HG03103 (cell line): Measurements from ENCODE around the gene NRAP.

Experiments
- ATAC-seq: cut with Tn5 transposase; IDR thresholded peaks from one replicate; pipeline ENCODE4 v1.9.1; 2021; ENCODE audit warnings: low read depth; ENCODE audit not compliant: unreplicated experiment

Gene NRAP

GRCh38 chr10:113613427-113613826 lies 50.4 kb downstream of the NRAP start:
- no peak for ATAC-seq

DNA sequence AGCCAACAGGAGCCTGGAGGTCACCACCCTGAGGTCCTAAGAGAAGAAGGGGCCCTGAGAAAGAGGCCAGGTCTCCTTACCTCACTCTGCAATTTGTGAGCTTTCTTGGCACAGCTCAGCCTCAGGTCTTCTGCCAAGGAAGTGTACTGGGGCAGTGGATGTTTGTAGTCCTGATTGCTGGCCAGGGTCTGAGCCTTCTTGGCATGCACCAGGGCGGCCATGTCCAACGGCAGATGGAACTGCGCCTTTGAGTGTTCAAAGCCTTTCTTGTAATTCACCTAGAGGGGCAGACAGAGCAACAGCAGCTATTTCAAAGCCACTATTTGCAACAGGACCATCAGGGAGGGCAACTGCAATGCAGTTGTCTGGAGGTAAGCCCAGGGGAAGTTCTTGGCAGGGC lies 51.7 kb downstream of the NRAP start:
- ATAC-seq, result no peak

DNA sequence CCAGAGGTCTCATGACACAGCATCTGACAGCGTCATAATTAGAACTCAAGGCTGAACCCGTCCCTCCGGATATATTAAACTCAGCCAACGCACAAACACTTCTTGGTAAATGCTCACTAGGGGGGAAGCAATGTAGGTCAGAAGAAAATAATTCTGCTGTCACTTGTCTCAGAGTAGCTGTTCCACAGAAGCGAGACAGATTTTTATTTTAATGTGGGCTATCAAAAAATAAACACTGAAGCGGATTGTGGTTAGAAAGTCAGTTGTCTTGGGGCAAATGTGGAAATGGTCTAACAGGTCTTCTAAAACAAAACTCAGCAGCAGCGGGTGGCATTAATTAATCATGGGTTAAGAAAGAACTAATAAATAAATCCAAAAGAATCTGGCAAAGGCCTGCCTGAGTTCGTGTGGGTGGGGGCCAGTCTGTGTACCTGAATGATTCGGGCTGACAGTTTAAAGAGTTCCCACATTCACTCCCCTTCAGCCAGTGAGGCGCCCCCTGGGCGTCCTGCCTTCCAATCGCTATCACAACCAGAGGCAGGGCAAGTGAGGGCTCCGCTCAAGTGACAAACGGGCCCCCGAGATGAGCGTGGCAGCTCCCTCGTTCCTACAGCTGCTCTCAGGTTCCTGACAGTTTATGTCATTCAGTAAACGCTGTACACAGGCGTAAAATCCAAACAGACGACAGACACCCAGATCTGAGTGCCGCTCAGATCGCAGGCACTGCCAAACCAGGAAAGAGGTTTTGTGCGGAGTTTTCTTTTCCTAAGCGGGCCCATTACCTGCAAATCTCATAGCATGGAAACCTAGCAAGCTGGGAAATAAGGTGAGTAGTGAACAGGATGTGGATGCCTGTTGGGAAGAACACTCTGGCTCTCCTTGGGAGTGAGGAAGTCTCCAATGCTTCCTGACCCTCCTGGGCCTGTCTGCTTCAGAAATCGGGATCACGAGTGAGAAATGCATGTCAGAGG lies 52.9 kb downstream of the NRAP start:
- no peak for ATAC-seq

DNA sequence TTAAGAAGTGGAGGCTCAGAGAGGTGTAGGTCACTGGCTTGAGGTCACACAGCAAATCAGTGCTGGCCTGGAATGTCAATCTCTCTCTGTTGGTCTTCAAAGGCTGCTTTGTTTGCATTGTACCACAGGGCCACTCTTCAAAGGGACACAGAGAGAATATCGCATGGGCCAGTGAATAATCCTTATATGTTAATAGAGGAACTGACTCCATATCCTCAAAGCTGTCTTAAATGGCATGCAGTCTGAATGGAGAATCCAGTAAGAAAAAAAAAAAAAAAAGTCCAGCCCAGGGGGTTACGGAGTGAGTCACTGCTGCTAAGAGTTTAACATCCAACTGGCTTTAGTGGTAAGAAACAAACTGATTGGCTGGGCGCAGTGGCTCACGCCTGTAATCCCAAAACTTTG lies 54.1 kb downstream of the NRAP start:
- ATAC-seq, result no peak

GRCh38 chr10:113605268-113605978 lies 58.4 kb downstream of the NRAP start:
- ATAC-seq, result no peak

- ATAC-seq, result no peak
Measured at GRCh38 chr10:113604572-113604971, 59.3 kb downstream of the NRAP start.

- no peak for ATAC-seq
Measured at GRCh38 chr10:113603057-113603777, 60.6 kb downstream of the NRAP start.

- no peak for ATAC-seq
Measured at GRCh38 chr10:113600569-113600968, 63.3 kb downstream of the NRAP start.

- ATAC-seq, result no peak
Measured at GRCh38 chr10:113594652-113595051, 69.2 kb downstream of the NRAP start.

GRCh38 chr10:113592380-113592779 lies 71.5 kb downstream of the NRAP start:
- ATAC-seq, result no peak

GRCh38 chr10:113590581-113590980 lies 73.3 kb downstream of the NRAP start:
- no peak for ATAC-seq

DNA sequence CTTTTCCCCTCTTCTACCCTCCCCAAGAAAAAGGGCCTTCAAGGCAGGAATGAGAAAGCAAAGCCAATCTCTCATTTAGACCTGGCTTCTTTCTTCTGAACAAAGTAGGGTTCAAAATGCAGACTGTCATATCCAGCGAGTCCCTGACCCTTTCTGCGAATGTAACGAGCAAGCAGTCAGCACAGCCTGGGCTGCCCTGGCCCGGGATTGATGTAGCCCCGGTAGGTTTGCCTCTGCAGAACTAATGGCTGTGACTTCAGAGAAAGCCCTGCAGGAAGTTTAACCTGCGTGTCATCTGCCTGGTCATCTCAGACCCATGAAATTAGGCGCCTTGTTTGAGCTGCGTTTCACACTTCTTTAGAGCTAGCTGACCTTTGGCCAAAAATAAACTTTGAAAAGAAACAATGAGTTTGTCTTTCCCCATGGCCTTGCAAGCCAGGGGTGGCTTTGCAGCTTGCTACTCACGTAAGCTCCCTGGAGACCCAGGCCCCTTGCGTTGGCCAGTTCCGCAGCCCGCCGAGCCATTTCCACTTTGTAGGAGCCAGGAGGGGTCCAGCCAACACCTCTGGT lies 74.6 kb downstream of the NRAP start:
- ATAC-seq, result no peak

DNA sequence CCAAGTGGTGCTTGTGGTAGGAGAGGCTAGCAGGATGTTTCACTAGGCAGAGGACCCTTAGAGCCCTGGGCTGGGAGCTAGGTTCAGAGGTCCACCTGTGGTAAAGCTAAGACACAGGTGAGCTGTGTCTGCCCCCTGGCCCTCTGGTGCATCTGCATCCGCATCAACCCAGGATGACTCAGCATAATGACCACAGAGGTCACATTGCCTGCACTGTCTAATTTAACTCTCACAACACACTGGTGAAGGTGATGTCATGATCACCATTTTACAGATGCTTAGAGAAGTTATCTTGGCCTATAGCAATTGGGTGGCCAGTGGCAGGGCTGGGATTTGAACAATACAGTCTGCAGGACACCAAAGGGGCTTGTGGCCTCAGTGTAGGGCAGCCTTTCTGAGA lies 77.9 kb downstream of the NRAP start:
- ATAC-seq, result no peak

DNA sequence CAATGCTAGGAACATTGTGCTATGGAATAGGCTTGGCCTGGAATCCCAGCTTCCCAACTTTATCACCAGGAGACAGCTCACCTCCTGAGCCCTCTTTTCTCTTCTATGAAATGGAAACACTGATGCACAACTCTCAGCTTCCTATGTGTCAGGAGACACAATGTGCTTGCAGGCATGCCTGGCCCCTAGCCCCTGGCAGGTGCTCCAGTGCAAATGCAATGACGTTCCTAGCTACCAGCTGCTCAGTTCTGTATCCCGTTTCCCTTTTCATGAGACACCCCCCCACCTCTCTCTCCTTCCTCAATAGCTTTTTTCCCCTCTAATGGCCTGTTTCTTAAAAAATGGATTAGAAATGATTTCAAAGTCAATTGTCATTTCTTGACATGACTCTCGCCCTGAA lies 80.3 kb downstream of the NRAP start:
- no peak for ATAC-seq

GRCh38 chr10:113581092-113581491 lies 82.7 kb downstream of the NRAP start:
- ATAC-seq, result no peak

- no peak for ATAC-seq
Measured at GRCh38 chr10:113578773-113579172, 85.1 kb downstream of the NRAP start.

DNA sequence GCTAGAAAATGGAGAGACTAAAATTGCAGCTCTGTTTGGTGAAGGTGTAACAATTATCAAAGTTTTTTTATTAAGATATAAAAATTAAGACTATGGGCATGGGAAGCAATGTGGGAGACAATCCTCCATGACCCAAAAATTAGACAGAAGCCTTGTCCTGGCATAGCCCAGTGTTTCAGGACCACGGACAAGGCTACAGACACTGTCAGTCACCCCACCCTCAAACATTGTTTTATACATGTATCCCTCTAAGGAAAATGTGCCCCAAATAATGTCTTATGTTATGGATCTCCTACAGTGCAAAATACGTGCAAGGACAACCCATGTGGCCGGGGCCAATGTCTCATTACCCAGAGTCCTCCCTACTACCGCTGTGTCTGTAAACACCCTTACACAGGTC lies 87.0 kb downstream of the NRAP start:
- no peak for ATAC-seq

DNA sequence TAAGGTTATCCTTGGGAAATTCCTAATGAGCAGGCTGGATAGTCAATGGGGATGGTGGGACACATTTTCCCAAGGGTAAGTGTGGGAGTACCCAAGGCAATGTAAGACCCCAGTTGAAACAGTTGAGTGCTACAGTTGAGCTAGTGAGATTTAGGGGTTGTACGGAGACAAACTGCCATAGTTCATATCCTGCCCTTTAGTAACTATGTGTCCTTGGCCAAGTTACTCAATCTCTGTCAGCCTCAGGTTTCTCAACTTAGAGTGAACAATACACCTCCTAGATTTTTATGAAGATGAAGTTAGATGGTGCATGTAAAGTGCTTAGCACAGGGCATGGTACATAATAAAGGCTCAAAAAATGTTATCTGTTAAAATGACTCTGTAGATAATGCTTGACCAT lies 90.5 kb downstream of the NRAP start:
- ATAC-seq, result no peak

- ATAC-seq, result no peak
Measured at GRCh38 chr10:113572520-113573290, 91.1 kb downstream of the NRAP start.

DNA sequence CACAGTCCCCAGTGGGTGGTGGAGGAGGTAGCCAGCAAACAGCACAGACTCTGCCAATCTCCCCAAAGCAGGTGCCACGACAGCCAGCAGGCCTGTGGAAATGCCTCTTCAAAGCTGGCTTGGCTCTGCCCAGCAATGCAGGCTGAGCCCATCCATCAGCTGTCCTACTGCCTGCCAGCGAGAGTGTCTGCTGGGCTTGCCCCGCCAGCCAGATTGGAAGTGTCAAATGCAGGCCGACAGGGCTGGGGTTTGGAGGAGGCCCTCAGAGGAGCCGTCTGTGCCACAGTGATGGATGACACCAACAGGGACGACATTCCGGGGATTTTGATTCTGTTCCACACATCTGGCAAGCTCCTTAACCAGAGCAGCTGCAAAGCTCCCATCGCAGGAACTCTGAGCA lies 94.3 kb downstream of the NRAP start:
- no peak for ATAC-seq
